Smooth muscle cell (in vitro differentiated cells): ENCODE data around the gene C16orf82. TPM values are rescaled to one million over a fixed set of nuclear protein-coding genes. Genes with fewer than 3 reads are reported as not detected.

ENCODE experiments used
- DNase-seq: peaks from one replicate; lab custom pipeline; 2025; ENCODE audit not compliant: unreplicated experiment; lab: John Stamatoyannopoulos, UW
- H2AFZ ChIP-seq: fragments of 200-600 bp; sonication (generic); 2 replicates; pipeline ENCODE4 v1.6.0; 2016; ENCODE audit warnings: antibody characterized with exemption, low read depth, mild to moderate bottlenecking
- H3F3A ChIP-seq: fragments of 200-600 bp; sonication (generic); 2 replicates; pipeline ENCODE4 v1.6.0; 2017; ENCODE audit warnings: antibody characterized with exemption, low read depth
- H3K27ac ChIP-seq: fragments of 200-600 bp; sonication (generic); 2 replicates; pipeline ENCODE4 v1.5.1; 2016; ENCODE audit warnings: low read depth, mild to moderate bottlenecking
- H3K27me3 ChIP-seq: fragments of 200-600 bp; sonication (generic); 2 replicates; pipeline ENCODE4 v1.6.1; 2016; ENCODE audit warnings: low read depth, mild to moderate bottlenecking
- H3K36me3 ChIP-seq: fragments of 200-600 bp; sonication (generic); 2 replicates; pipeline ENCODE4 v1.5.1; 2016; ENCODE audit warnings: low read depth
- H3K4me1 ChIP-seq: fragments of 200-600 bp; sonication (generic); 2 replicates; pipeline ENCODE4 v1.5.1; 2016; ENCODE audit warnings: low read depth
- H3K4me2 ChIP-seq: fragments of 200-600 bp; sonication (generic); 2 replicates; pipeline ENCODE4 v1.6.0; 2016; ENCODE audit warnings: mild to moderate bottlenecking
- H3K4me3 ChIP-seq: fragments of 200-600 bp; sonication (generic); 2 replicates; pipeline ENCODE4 v1.5.1; 2016; ENCODE audit warnings: mild to moderate bottlenecking
- H3K79me2 ChIP-seq: fragments of 200-600 bp; sonication (generic); 2 replicates; pipeline ENCODE4 v1.6.0; 2016; ENCODE audit warnings: low read depth, mild to moderate bottlenecking
- H3K9ac ChIP-seq: fragments of 200-600 bp; sonication (generic); 2 replicates; pipeline ENCODE4 v1.6.0; 2016; ENCODE audit warnings: low read depth
- H3K9me3 ChIP-seq: fragments of 200-600 bp; sonication (generic); replicated peaks from 2 replicates; pipeline ENCODE4 v1.5.1; 2016; ENCODE audit warnings: low read depth
- H4K20me1 ChIP-seq: fragments of 200-600 bp; sonication (generic); 2 replicates; pipeline ENCODE4 v1.6.0; 2016; ENCODE audit warnings: low read depth
- WGBS: methylation state at CpG from one replicate; pipeline ENCODE4 v1.1.7; 2016; ENCODE audit warnings: low lambda C conversion rate; 5-methylcytosine and 5-hydroxymethylcytosine counted together
- polyA plus RNA-seq: library from polyadenylated mRNA; unstranded; fragments of >200 nt; fragmentation: Nextera tagmentation; extraction: Ambion mirVana; gene quantifications from 2 replicates; pipeline ENCODE4 v1.2.1, GENCODE V29; 2016
- total RNA-seq: library from RNA; depleted of rRNA; stranded (reverse); fragments of >200 nt; gene quantifications from 2 replicates; pipeline ENCODE4 v1.2.3, GENCODE V29; 2014
- TF ChIP-seq, protein P1 (sequence below): fragments of 200-600 bp; sonication (generic); IDR thresholded peaks from 2 replicates; pipeline ENCODE4 v1.5.1; 2017; ENCODE audit warnings: borderline replicate concordance, mild to moderate bottlenecking, antibody characterized with exemption; ENCODE audit not compliant: insufficient read depth, poor library complexity, severe bottlenecking

Gene C16orf82
- total and polyA plus RNA-seq, 2 experiments from 2014 or later, result not detected

DNA sequence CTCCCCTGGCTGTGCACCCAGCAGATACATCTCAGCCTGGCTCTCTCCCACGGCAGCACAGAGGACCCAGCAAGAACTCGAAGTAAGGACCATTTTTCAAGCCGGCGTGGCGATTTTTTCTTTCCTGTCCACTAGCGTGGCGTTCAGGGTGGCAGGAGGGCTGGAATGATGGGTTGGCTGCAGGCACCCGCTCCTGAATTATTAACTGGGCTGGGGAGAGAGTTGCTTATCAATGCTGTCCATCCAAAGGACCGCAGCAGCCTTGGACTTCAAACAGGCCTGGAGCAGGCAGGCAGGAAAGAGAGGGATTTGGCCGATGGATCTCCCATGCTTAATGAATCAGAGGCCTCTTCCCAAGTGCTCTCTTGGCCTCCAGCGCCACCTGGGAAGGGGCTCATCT is 7.0 kb downstream of the C16orf82 start:
- no peaks in the 10 kb centered on the region for H3K9me3 ChIP-seq
- WGBS, result 87% methylated on average over 11 of the region's 11 CpGs
- TF ChIP-seq, protein P1, sequence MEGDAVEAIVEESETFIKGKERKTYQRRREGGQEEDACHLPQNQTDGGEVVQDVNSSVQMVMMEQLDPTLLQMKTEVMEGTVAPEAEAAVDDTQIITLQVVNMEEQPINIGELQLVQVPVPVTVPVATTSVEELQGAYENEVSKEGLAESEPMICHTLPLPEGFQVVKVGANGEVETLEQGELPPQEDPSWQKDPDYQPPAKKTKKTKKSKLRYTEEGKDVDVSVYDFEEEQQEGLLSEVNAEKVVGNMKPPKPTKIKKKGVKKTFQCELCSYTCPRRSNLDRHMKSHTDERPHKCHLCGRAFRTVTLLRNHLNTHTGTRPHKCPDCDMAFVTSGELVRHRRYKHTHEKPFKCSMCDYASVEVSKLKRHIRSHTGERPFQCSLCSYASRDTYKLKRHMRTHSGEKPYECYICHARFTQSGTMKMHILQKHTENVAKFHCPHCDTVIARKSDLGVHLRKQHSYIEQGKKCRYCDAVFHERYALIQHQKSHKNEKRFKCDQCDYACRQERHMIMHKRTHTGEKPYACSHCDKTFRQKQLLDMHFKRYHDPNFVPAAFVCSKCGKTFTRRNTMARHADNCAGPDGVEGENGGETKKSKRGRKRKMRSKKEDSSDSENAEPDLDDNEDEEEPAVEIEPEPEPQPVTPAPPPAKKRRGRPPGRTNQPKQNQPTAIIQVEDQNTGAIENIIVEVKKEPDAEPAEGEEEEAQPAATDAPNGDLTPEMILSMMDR, result no peak

DNA sequence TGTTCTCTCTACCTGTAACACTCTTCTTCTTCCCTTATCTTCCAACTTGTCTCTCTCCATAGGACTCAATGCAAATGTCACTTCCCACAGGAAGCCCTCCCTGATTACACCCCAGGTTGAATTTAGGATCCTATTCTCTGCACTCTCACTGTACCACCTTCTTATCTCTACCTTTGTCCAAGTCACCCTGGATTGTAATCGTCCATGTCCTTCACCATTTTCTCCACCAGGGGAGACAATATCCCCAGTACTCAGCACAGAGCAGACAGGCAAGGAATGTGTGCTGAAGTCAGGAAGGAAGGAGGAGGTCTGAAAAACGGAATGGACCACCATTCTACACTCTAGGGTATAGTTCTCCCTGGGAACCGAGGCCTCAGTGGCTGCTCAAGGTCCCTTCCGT is 14.2 kb downstream of the C16orf82 start:
- no peaks in the 10 kb centered on the region for H4K20me1 ChIP-seq

More for the DNA sequence above, 7.0 kb downstream of the C16orf82 start:
- Histone ChIP-seq H3F3A (no peaks in the 10 kb centered on the region), H3K4me1 (no peaks in the 10 kb centered on the region), H3K9ac (no peak overlapping the region), H2AFZ (no peak overlapping the region), H4K20me1 (no peaks in the 10 kb centered on the region), H3K27ac (no peak overlapping the region), H3K79me2 (no peaks in the 10 kb centered on the region), H3K4me3 (no peak overlapping the region), H3K36me3 (no peaks in the 10 kb centered on the region), H3K27me3 (no peaks in the 10 kb centered on the region), H3K4me2 (no peak overlapping the region)
- no peak for DNase-seq

DNA sequence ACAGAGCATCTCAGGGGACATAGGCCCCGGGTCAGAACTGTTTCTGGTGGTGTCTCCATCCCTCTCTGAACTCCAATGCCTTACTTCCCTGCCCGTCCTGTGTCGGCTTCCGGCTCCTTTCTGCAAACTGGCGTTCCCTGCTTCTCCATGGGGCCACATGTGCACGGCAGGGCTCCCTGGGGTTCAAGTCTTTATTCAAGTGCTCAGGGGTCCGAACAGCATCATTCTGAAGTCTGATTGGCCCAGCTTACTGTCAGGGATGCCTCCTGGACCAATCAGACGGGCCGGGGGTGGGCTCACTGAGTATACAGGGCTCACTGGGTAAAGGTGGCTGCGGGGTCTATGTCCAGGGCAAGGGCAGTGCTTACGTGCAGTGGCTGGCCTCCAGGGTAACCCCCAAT is 17.1 kb downstream of the C16orf82 start:
- no peak overlapping the region for H3K4me2 ChIP-seq
- 63% methylated on average over 11 of the region's 11 CpGs for WGBS
- H3K4me3 ChIP-seq, result no peak overlapping the region
- H4K20me1 ChIP-seq, result no peaks in the 10 kb centered on the region
- no peak overlapping the region for H3K9ac ChIP-seq
- H3K9me3 ChIP-seq, result no peaks in the 10 kb centered on the region
- H3K79me2 ChIP-seq, result no peaks in the 10 kb centered on the region
- TF ChIP-seq, protein P1, result no peak
- DNase-seq, result no peak
- no peaks in the 10 kb centered on the region for H3K36me3 ChIP-seq
- H3F3A ChIP-seq, result no peaks in the 10 kb centered on the region
- no peak overlapping the region for H3K27ac ChIP-seq
- no peak overlapping the region for H2AFZ ChIP-seq
- H3K4me1 ChIP-seq, result no peaks in the 10 kb centered on the region
- peaks cover 4% of the 10 kb centered on the region for H3K27me3 ChIP-seq

More for the DNA sequence above, 14.2 kb downstream of the C16orf82 start:
- no peaks in the 10 kb centered on the region for H3K79me2 ChIP-seq
- TF ChIP-seq, protein P1, result peak; percentile 25
- H3K4me2 ChIP-seq, result no peak overlapping the region
- H3F3A ChIP-seq, result no peaks in the 10 kb centered on the region
- WGBS, result 32% methylated on average over 4 of the region's 4 CpGs
- H3K4me1 ChIP-seq, result no peaks in the 10 kb centered on the region
- no peak overlapping the region for H2AFZ ChIP-seq
- no peak overlapping the region for H3K27ac ChIP-seq
- H3K4me3 ChIP-seq, result no peak overlapping the region
- H3K27me3 ChIP-seq, result peaks cover 4% of the 10 kb centered on the region
- no peak for DNase-seq
- H3K9me3 ChIP-seq, result no peaks in the 10 kb centered on the region
- H3K9ac ChIP-seq, result no peak overlapping the region
- H3K36me3 ChIP-seq, result no peaks in the 10 kb centered on the region

DNA sequence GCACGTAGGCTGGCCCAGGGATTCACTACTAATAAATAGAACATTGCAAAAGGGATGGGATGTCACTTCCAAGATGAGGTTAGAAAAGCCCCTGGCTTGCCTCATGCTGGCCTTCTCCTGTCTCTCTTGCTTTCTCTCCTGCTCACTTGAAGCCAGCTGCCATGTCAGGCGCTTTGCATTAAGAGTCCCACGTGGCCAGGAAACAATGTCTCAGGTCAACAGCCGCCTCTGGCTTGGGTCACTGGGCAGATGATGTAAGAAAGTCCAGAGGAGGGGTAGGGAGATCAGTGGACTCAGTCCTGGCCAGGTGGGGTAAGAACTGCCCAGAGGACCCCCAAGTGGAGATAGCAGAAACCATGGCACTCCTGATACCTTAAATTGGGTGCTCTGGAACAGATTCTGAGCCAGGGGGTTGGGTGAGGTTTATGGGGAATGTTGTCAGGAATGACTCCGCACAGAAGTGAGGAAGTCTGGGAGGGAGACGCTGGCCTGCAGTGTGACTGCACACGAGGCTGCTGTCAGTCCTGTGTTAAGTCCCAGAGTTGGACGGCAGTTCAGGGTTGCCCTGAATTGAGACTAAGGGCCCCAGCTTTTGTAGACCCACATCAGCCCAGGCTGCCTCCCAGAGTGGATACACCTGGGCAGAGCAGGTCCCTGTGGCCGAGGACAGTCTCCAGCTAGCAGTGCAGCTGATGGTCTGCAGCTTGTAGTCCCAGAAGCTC is 17.7 kb downstream of the C16orf82 start:
- H3F3A ChIP-seq, result no peaks in the 10 kb centered on the region
- no peaks in the 10 kb centered on the region for H3K79me2 ChIP-seq
- TF ChIP-seq, protein P1, result no peak
- no peaks in the 10 kb centered on the region for H3K4me1 ChIP-seq
- no peaks in the 10 kb centered on the region for H3K9me3 ChIP-seq
- H3K4me2 ChIP-seq, result no peak overlapping the region
- no peak overlapping the region for H2AFZ ChIP-seq
- no peaks in the 10 kb centered on the region for H4K20me1 ChIP-seq
- no peak for DNase-seq
- H3K36me3 ChIP-seq, result no peaks in the 10 kb centered on the region
- WGBS, result 81% methylated on average over 9 of the region's 9 CpGs
- H3K27me3 ChIP-seq, result peaks cover 4% of the 10 kb centered on the region
- no peak overlapping the region for H3K27ac ChIP-seq
- no peak overlapping the region for H3K9ac ChIP-seq
- no peak overlapping the region for H3K4me3 ChIP-seq
